OCI-LY7 (cell line): Measurements from ENCODE around the gene CCDC83.

ENCODE experiments used
- EZH2phosphoT487 ChIP-seq: fragments of 200-600 bp; sonication (generic); IDR thresholded peaks from 2 replicates; pipeline ENCODE4 v1.6.1; 2018; ENCODE audit warnings: low read depth, borderline replicate concordance, mild to moderate bottlenecking, mixed run types, antibody characterized with exemption, low read length, moderate library complexity, mixed read lengths
- TF ChIP-seq, protein P1 (sequence below): fragments of 200-600 bp; sonication (generic); conservative IDR thresholded peaks from 2 replicates; pipeline ENCODE4 v1.5.1; 2014; ENCODE audit warnings: mild to moderate bottlenecking, antibody characterized with exemption, low read length, moderate library complexity, mixed read lengths

DNA sequence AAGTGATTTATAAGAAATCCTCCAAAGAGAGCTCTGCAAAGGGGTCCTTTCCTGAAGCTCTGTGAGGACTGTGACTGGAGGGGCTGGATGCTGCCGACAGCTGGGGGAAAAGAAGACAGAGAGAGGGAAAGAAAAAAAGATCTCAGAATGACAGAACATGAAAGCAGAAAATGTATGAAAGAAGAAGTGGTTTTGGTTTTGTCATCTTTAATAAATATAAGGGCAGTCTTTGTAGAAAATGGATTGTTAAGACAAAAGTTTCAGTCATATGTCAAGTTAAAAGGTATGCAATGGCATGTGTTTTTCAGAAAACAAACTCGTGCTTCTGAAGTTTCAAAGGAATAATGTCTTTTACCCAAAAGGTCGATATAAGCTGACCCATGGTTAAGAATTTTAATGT, 105.5 kb downstream of the CCDC83 start:
- TF ChIP-seq, protein P1, sequence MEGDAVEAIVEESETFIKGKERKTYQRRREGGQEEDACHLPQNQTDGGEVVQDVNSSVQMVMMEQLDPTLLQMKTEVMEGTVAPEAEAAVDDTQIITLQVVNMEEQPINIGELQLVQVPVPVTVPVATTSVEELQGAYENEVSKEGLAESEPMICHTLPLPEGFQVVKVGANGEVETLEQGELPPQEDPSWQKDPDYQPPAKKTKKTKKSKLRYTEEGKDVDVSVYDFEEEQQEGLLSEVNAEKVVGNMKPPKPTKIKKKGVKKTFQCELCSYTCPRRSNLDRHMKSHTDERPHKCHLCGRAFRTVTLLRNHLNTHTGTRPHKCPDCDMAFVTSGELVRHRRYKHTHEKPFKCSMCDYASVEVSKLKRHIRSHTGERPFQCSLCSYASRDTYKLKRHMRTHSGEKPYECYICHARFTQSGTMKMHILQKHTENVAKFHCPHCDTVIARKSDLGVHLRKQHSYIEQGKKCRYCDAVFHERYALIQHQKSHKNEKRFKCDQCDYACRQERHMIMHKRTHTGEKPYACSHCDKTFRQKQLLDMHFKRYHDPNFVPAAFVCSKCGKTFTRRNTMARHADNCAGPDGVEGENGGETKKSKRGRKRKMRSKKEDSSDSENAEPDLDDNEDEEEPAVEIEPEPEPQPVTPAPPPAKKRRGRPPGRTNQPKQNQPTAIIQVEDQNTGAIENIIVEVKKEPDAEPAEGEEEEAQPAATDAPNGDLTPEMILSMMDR, result no peak
- no peak for TF ChIP-seq EZH2phosphoT487
